RWPE1 (cell line): Measurements from ENCODE around the gene CLCA4.
A peak's percentile ranks its signal among the peaks of the same experiment; 100 is the strongest.

Experiments
- CTCF ChIA-PET: fragments of 350-600 bp; sonication (Branson Sonifier 250); formaldehyde crosslinking; extraction: SDS; loops from one replicate; lab custom pipeline; 2021; lab: Yijun Ruan, JAX
- POLR2A ChIA-PET: fragments of 400-600 bp; formaldehyde crosslinking; extraction: SDS; loops from one replicate; lab custom pipeline; 2020; ENCODE audit warnings: antibody characterized with exemption; ENCODE audit not compliant: low non-redundant PET; lab: Yijun Ruan, JAX
- DNase-seq: peaks from one replicate; pipeline ENCODE4 v3.0.0; 2012; ENCODE audit warnings: low spot score
- H3K27ac ChIP-seq: fragments of 450-650 bp; 2 replicates; pipeline ENCODE4 v1.5.1; 2017
- TF ChIP-seq, protein P1 (sequence below): fragments of 450-650 bp; conservative IDR thresholded peaks from 2 replicates; pipeline ENCODE4 v1.5.1; 2017; ENCODE audit warnings: low read depth, mild to moderate bottlenecking

CLCA4 gene

DNA sequence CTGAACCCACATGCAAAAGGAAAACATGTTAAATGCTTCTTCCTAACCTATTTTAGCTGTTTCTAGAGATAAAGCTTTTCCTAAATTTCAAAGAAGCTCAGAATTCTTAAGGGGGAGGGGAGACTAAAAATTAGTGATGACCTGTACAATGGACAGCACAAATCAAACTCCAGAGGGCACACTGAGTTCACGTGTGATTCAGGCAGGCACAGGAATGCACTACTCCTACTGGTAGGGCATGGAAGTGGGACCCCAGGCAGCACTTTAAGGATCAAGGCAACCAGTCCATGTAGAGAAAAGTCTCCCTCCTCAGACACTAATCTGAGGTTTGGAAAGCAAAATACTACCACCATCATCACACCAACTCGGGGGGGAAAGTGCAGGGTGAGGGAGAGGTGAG lies 31.3 kb upstream of the CLCA4 start:
- peak; percentile 56 for DNase-seq
- CTCF ChIA-PET = interaction anchor here (1.0 kb wide), 1 partner anchor 10 kb away, joined by 3 read pairs; no protein-coding TSS in a partner anchor

DNA sequence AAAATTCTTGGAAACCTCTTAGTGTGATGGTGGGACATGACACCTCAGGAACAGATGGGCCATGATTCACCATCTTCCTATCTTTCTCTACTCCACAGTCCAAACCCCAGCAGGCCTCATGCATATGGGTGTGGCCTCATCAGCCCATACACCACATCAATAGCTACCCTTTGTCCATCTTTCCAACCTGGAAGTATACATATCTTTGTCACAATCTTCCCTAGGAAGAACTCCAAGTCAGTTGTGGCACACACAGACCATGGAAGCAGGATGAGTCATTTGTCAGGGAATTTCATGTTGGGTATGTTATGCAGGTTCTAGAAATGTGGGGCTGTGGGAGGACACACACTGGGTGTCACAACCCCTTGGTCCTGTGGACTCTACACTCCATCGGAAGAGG lies 30.5 kb upstream of the CLCA4 start:
- POLR2A ChIA-PET = no interaction called here
- CTCF ChIA-PET = no interaction called here

More for the DNA sequence above, 31.3 kb upstream of the CLCA4 start:
- POLR2A ChIA-PET = no interaction called here
- TF ChIP-seq, protein P1, sequence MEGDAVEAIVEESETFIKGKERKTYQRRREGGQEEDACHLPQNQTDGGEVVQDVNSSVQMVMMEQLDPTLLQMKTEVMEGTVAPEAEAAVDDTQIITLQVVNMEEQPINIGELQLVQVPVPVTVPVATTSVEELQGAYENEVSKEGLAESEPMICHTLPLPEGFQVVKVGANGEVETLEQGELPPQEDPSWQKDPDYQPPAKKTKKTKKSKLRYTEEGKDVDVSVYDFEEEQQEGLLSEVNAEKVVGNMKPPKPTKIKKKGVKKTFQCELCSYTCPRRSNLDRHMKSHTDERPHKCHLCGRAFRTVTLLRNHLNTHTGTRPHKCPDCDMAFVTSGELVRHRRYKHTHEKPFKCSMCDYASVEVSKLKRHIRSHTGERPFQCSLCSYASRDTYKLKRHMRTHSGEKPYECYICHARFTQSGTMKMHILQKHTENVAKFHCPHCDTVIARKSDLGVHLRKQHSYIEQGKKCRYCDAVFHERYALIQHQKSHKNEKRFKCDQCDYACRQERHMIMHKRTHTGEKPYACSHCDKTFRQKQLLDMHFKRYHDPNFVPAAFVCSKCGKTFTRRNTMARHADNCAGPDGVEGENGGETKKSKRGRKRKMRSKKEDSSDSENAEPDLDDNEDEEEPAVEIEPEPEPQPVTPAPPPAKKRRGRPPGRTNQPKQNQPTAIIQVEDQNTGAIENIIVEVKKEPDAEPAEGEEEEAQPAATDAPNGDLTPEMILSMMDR = no peak
- no peak overlapping the region for H3K27ac ChIP-seq

DNA sequence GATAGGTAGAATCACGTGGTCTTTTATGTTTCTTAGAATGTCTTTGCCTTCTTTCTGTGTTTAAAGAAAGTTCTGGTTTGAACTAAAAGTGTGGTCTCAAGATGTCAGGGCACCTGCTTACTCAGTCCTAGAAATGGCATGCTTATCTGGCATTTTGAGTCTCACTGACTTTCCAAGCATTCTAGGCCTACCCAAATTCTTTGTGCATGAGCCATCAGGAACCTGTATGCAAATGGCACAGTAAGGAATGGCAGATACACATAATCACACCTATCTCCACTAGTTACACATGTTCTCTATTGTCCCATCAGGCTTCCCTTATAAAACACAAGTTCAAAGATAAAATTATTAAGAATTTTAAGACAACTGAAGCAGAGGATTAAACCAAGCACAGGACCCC lies 29.5 kb upstream of the CLCA4 start:
- TF ChIP-seq, protein P1 = no peak
- peak; percentile 50 for DNase-seq
- POLR2A ChIA-PET = no interaction called here
- no peak overlapping the region for H3K27ac ChIP-seq
- CTCF ChIA-PET = no interaction called here

More for the DNA sequence above, 30.5 kb upstream of the CLCA4 start:
- TF ChIP-seq, protein P1 = no peak
- no peak for DNase-seq
- H3K27ac ChIP-seq = no peak overlapping the region

DNA sequence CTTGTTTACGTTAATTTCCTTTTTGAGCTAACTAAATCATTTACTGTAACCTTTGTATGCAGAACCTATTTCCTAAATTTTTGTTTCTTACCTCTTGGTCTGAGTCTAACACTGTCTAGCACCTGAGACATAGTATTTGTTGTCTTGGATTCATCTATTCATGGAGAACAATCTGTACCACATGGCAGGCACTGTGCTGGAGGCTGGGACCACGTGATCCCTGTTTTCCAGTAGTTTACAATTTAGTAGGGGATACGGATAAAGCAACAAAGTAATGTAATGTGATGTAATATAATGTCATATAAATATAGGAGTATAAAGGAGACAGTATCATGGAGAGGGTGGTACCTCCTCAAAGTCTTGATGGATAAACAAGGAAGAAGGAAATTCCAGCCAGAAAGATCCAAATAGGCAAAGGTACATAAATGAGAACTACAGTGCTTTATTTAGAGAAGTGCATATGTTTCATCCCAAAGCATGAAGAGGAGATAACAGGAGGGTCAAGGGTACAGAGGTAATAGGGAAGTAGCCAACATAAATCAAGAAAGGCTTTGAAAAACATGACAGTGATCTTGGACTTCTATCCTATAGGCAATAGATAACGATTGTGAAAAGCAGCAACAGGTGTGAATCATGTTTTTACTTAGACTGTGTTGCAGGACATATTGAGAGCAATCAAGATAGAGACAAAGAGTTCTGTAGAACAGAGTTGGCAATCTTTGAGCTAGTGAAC lies 25.9 kb upstream of the CLCA4 start:
- POLR2A ChIA-PET = no interaction called here
- DNase-seq = no peak
- TF ChIP-seq, protein P1 = no peak
- no peak overlapping the region for H3K27ac ChIP-seq
- CTCF ChIA-PET = interaction anchor here (0.6 kb wide), 1 partner anchor 128 kb away, joined by 3 read pairs; no protein-coding TSS in a partner anchor

DNA sequence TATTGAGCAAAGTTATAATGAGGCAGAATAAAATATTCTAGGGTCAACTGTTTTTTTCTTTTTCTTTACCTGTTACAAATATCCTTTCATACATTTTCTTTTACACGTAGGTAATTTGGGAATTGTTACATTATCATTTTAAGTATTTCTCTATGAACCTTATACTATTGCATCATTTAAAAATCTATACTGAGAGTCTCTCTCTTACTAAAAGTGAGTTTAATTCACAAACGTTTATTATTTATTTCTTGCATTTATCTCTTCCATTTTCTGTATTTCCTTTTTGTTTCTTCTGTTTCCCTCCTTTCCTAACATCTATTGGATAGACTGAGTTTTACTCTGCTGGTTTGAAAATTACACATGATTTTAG lies 25.4 kb upstream of the CLCA4 start:
- POLR2A ChIA-PET = no interaction called here
- no peak overlapping the region for H3K27ac ChIP-seq
- CTCF ChIA-PET = no interaction called here
- DNase-seq = no peak
- TF ChIP-seq, protein P1 = no peak

DNA sequence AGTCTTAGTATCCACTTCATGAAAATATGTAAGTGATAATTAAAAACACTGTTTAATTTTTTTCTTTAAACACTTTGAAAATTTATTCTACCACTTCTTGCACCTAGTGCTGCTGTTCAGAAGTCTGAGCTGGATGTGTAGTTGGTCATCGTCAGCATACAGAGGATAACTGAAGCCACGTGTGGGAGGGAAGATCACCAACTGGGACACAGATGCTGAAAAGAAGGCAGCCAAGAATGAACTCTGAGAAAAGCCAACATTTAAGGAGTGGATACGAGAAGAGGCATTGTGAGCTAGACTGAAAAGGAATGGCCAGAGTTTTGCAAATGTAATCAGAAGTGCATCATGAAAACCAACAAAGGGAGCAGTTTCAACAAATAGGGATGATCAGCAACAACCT lies 24.6 kb upstream of the CLCA4 start:
- ChIA-PET CTCF (no interaction called here), POLR2A (no interaction called here)
- no peak overlapping the region for H3K27ac ChIP-seq
- no peak for DNase-seq
- TF ChIP-seq, protein P1 = no peak
